ENCODE measurements around the gene POC1A.

POC1A gene

GRCh38 chr3:52097851-52098507 lies 56.2 kb downstream of the POC1A start:
- no peak for DNase-seq

GRCh38 chr3:52095990-52096775 lies 58.0 kb downstream of the POC1A start:
- DNase-seq = no peak

GRCh38 chr3:52094571-52095485 lies 59.4 kb downstream of the POC1A start:
- no peak for DNase-seq

GRCh38 chr3:52093756-52094545 lies 60.3 kb downstream of the POC1A start:
- DNase-seq = no peak

- no peak for DNase-seq
These were observed 61.3 kb downstream of the POC1A start for GRCh38 chr3:52092891-52093290.

- no peak for DNase-seq
These were observed 62.0 kb downstream of the POC1A start for GRCh38 chr3:52092271-52092660.

GRCh38 chr3:52091586-52092270 lies 62.5 kb downstream of the POC1A start:
- no peak for DNase-seq

GRCh38 chr3:52090933-52091468 lies 63.2 kb downstream of the POC1A start:
- no peak for DNase-seq

GRCh38 chr3:52090131-52090932 lies 63.9 kb downstream of the POC1A start:
- no peak for DNase-seq

GRCh38 chr3:52089691-52090090 lies 64.5 kb downstream of the POC1A start:
- DNase-seq = no peak

- DNase-seq = no peak
These were observed 65.5 kb downstream of the POC1A start for GRCh38 chr3:52088445-52089367.

GRCh38 chr3:52087731-52088130 lies 66.5 kb downstream of the POC1A start:
- DNase-seq = no peak

GRCh38 chr3:52086976-52087663 lies 67.1 kb downstream of the POC1A start:
- DNase-seq = no peak

GRCh38 chr3:52086461-52086860 lies 67.8 kb downstream of the POC1A start:
- no peak for DNase-seq

- no peak for DNase-seq
These were observed 68.4 kb downstream of the POC1A start for GRCh38 chr3:52085681-52086282.

- DNase-seq = no peak
These were observed 69.1 kb downstream of the POC1A start for GRCh38 chr3:52084954-52085680.

GRCh38 chr3:52084216-52084945 lies 69.8 kb downstream of the POC1A start:
- no peak for DNase-seq

All from T-helper 1 cell (primary cell).